Measurements from ENCODE around the gene ATP1A1. TPM values are rescaled to one million over a fixed set of nuclear protein-coding genes. Genes with fewer than 3 reads are reported as not detected.

ATP1A1 gene
- total RNA-seq, 1 donor from 2014 or later = 358 TPM

DNA sequence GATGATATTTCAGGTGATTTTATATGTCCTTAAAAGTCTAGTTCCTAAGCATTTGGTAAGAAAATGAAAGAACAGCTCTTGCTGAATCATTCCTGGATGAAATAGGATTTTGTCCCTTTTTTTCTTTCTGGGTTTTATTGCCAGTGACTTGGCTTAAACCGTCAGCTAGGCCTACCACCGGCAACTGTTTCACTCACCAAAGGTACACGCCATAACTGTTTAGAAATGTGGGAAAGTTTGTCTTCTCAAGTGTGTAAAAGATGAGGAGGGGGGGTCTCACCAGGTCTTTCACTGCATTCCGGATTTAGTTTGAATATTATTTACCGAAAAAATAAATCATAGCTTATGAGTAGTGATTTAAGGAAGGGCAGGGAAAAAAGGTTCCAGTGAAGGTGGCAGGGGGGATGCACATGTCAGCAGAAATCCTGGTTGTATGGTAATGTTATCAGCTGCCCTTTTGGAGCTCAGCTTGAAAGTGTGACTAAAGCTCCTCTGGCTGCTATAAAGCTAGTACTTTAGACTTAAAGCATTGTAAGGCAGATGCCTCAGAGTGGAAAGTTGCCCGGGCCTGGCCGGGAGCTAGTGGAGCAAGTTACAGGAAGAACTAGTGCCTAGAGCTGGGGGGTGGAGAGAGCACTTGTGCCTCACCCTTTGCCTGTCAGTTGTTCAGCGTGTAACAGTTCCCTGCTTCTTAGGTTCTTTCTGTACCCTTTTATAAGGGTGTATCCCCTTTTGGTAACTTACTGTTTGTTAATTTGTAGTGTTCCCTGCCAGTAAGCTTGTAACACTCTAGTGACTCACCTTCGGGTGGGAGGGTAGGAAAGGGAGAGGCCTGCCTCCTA, 3.1 kb downstream of the ATP1A1 start:
- Histone ChIP-seq H3K36me3 (no peaks in the 10 kb centered on the region), H3K9me3 (no peaks in the 10 kb centered on the region), H3K27ac (peak overlapping the region; percentile 97), H3K4me1 (peaks cover 74% of the 10 kb centered on the region), H3K4me3 (peak overlapping the region; percentile 92 to 98), H3K27me3 (no peaks in the 10 kb centered on the region)
- TF ChIP-seq CTCF (IDR thresholded peaks at IDR 0.05) (no peak), POLR2AphosphoS5 (IDR thresholded peaks at IDR 0.05; ENCODE audit: insufficient read depth in 1 of 2, low read depth in 1 of 2) (peak; percentile 44 to 95), POLR2A (IDR thresholded peaks at IDR 0.05) (peak in 1 of 2 donors; percentile 54)
- intact Hi-C loops (cut with DNase I) = loop anchor here (10.0 kb wide), 1 partner anchor 211 kb away; no protein-coding TSS in a partner anchor
- peak in 1 of 2 donors; percentile 97 for DNase-seq (ENCODE audit: extremely low spot score in 2 of 2)

DNA sequence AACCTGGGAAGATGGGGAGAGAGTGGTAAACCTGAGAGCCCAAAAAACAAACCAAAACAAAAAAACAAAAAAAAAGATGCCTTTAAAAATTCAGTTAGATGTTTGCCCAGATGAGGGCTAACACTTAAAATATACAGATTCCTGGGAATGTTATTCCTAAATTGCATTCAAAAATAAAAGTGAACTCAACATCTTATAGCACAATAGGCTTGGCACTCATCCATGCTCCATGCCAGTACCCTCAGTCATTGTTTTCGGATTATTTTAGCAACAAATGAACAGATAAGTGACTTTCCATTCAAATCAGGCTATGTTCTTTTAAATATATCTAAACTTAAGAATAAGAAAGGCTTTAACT, 3.7 kb downstream of the ATP1A1 start:
- no peak for DNase-seq (ENCODE audit: extremely low spot score in 2 of 2)
- Histone ChIP-seq H3K4me3 (peak overlapping the region; percentile 92 to 98), H3K36me3 (no peaks in the 10 kb centered on the region), H3K27ac (peak overlapping the region; percentile 97), H3K4me1 (peaks cover 80% of the 10 kb centered on the region), H3K9me3 (no peaks in the 10 kb centered on the region), H3K27me3 (no peaks in the 10 kb centered on the region)
- intact Hi-C loops (cut with DNase I) = loop anchor here (10.0 kb wide), 1 partner anchor 212 kb away; no protein-coding TSS in a partner anchor
- TF ChIP-seq POLR2A (IDR thresholded peaks at IDR 0.05) (no peak), POLR2AphosphoS5 (IDR thresholded peaks at IDR 0.05; ENCODE audit: insufficient read depth in 1 of 2, low read depth in 1 of 2) (no peak), CTCF (IDR thresholded peaks at IDR 0.05) (no peak)

GRCh38 chr1:116377541-116378529, 4.8 kb downstream of the ATP1A1 start:
- Histone ChIP-seq H3K4me3 (peak overlapping the region; percentile 30 to 92), H3K36me3 (no peaks in the 10 kb centered on the region), H3K9me3 (no peaks in the 10 kb centered on the region), H3K27ac (peak overlapping the region; percentile 97), H3K4me1 (peaks cover 83% of the 10 kb centered on the region), H3K27me3 (no peaks in the 10 kb centered on the region)
- TF ChIP-seq POLR2AphosphoS5 (IDR thresholded peaks at IDR 0.05; ENCODE audit: insufficient read depth in 1 of 2, low read depth in 1 of 2) (peak; percentile 43 to 91), POLR2A (IDR thresholded peaks at IDR 0.05) (no peak), CTCF (IDR thresholded peaks at IDR 0.05) (no peak)
- DNase-seq (ENCODE audit: extremely low spot score in 2 of 2) = no peak
- intact Hi-C loops (cut with DNase I) = loop anchor here (10.0 kb wide), 1 partner anchor 213 kb away; no protein-coding TSS in a partner anchor

GRCh38 chr1:116379057-116379630, 6.1 kb downstream of the ATP1A1 start:
- H3K36me3 ChIP-seq = no peaks in the 10 kb centered on the region
- H3K27me3 ChIP-seq = no peaks in the 10 kb centered on the region
- no peak for DNase-seq (ENCODE audit: extremely low spot score in 2 of 2)
- H3K4me3 ChIP-seq = no peak overlapping the region
- TF ChIP-seq CTCF (IDR thresholded peaks at IDR 0.05) = no peak
- no peak for TF ChIP-seq POLR2A (IDR thresholded peaks at IDR 0.05)
- no peak for TF ChIP-seq POLR2AphosphoS5 (IDR thresholded peaks at IDR 0.05; ENCODE audit: insufficient read depth in 1 of 2, low read depth in 1 of 2)
- peak overlapping the region; percentile 97 for H3K27ac ChIP-seq
- intact Hi-C loops (cut with DNase I) = loop anchor here (10.0 kb wide), 1 partner anchor 214 kb away; no protein-coding TSS in a partner anchor
- peaks cover 92% of the 10 kb centered on the region for H3K4me1 ChIP-seq
- no peaks in the 10 kb centered on the region for H3K9me3 ChIP-seq

All from vagina (tissue), 2 donors.